ENCODE measurements around the gene LAMA3.

The LAMA3 gene

GRCh38 chr18:23857756-23858155, 168.5 kb downstream of the LAMA3 start:
- H3K4me1 ChIP-seq (ENCODE audit: insufficient read depth, insufficient read length) = no peaks in the 10 kb centered on the region
- H3K9me3 ChIP-seq (ENCODE audit: insufficient read depth, low read length) = no peaks in the 10 kb centered on the region
- TF ChIP-seq ZNF274 (IDR thresholded peaks at IDR 0.05; ENCODE audit: low read depth, low read length) (no peak), SUZ12 (IDR thresholded peaks at IDR 0.05; ENCODE audit: extremely low read depth, insufficient read depth, insufficient read length) (no peak), YY1 (IDR thresholded peaks at IDR 0.05; ENCODE audit: insufficient read depth, insufficient read length) (no peak)
- no peak overlapping the region for H3K4me3 ChIP-seq (ENCODE audit: insufficient read length, low read depth)
- H3K36me3 ChIP-seq (ENCODE audit: insufficient read depth, insufficient read length, low read length) = no peaks in the 10 kb centered on the region
- H3K27me3 ChIP-seq (ENCODE audit: insufficient read depth, insufficient read length) = no peaks in the 10 kb centered on the region
- DNase-seq (ENCODE audit: low read depth, low spot score) = no peak
- H3K9ac ChIP-seq (ENCODE audit: insufficient read length, low read depth) = no peak overlapping the region

GRCh38 chr18:23859466-23860336, 170.4 kb downstream of the LAMA3 start:
- Histone ChIP-seq H3K36me3 (ENCODE audit: insufficient read depth, insufficient read length, low read length) (no peaks in the 10 kb centered on the region), H3K9ac (ENCODE audit: insufficient read length, low read depth) (no peak overlapping the region), H3K4me3 (ENCODE audit: insufficient read length, low read depth) (no peak overlapping the region), H3K27me3 (ENCODE audit: insufficient read depth, insufficient read length) (no peaks in the 10 kb centered on the region), H3K9me3 (ENCODE audit: insufficient read depth, low read length) (no peaks in the 10 kb centered on the region), H3K4me1 (ENCODE audit: insufficient read depth, insufficient read length) (no peaks in the 10 kb centered on the region)
- no peak for DNase-seq (ENCODE audit: low read depth, low spot score)
- no peak for TF ChIP-seq SUZ12 (IDR thresholded peaks at IDR 0.05; ENCODE audit: extremely low read depth, insufficient read depth, insufficient read length)
- no peak for TF ChIP-seq ZNF274 (IDR thresholded peaks at IDR 0.05; ENCODE audit: low read depth, low read length)
- TF ChIP-seq YY1 (IDR thresholded peaks at IDR 0.05; ENCODE audit: insufficient read depth, insufficient read length) = no peak

GRCh38 chr18:23861326-23861725, 172.1 kb downstream of the LAMA3 start:
- TF ChIP-seq ZNF274 (IDR thresholded peaks at IDR 0.05; ENCODE audit: low read depth, low read length) = no peak
- no peak for TF ChIP-seq YY1 (IDR thresholded peaks at IDR 0.05; ENCODE audit: insufficient read depth, insufficient read length)
- no peaks in the 10 kb centered on the region for H3K27me3 ChIP-seq (ENCODE audit: insufficient read depth, insufficient read length)
- no peak overlapping the region for H3K4me3 ChIP-seq (ENCODE audit: insufficient read length, low read depth)
- no peaks in the 10 kb centered on the region for H3K36me3 ChIP-seq (ENCODE audit: insufficient read depth, insufficient read length, low read length)
- H3K4me1 ChIP-seq (ENCODE audit: insufficient read depth, insufficient read length) = no peaks in the 10 kb centered on the region
- DNase-seq (ENCODE audit: low read depth, low spot score) = no peak
- no peak overlapping the region for H3K9ac ChIP-seq (ENCODE audit: insufficient read length, low read depth)
- H3K9me3 ChIP-seq (ENCODE audit: insufficient read depth, low read length) = no peaks in the 10 kb centered on the region

GRCh38 chr18:23861805-23862470, 172.7 kb downstream of the LAMA3 start:
- Histone ChIP-seq H3K36me3 (ENCODE audit: insufficient read depth, insufficient read length, low read length) (no peaks in the 10 kb centered on the region), H3K4me3 (ENCODE audit: insufficient read length, low read depth) (no peak overlapping the region), H3K27me3 (ENCODE audit: insufficient read depth, insufficient read length) (no peaks in the 10 kb centered on the region), H3K4me1 (ENCODE audit: insufficient read depth, insufficient read length) (no peaks in the 10 kb centered on the region), H3K9me3 (ENCODE audit: insufficient read depth, low read length) (no peaks in the 10 kb centered on the region), H3K9ac (ENCODE audit: insufficient read length, low read depth) (no peak overlapping the region)
- TF ChIP-seq ZNF274 (IDR thresholded peaks at IDR 0.05; ENCODE audit: low read depth, low read length) = no peak
- TF ChIP-seq SUZ12 (IDR thresholded peaks at IDR 0.05; ENCODE audit: extremely low read depth, insufficient read depth, insufficient read length) = no peak
- TF ChIP-seq YY1 (IDR thresholded peaks at IDR 0.05; ENCODE audit: insufficient read depth, insufficient read length) = no peak
- no peak for DNase-seq (ENCODE audit: low read depth, low spot score)

- Histone ChIP-seq H3K36me3 (ENCODE audit: insufficient read depth, insufficient read length, low read length) (no peaks in the 10 kb centered on the region), H3K9me3 (ENCODE audit: insufficient read depth, low read length) (no peaks in the 10 kb centered on the region), H3K27me3 (ENCODE audit: insufficient read depth, insufficient read length) (no peaks in the 10 kb centered on the region), H3K4me1 (ENCODE audit: insufficient read depth, insufficient read length) (no peaks in the 10 kb centered on the region), H3K9ac (ENCODE audit: insufficient read length, low read depth) (no peak overlapping the region), H3K4me3 (ENCODE audit: insufficient read length, low read depth) (no peak overlapping the region)
- no peak for DNase-seq (ENCODE audit: low read depth, low spot score)
- TF ChIP-seq YY1 (IDR thresholded peaks at IDR 0.05; ENCODE audit: insufficient read depth, insufficient read length) (no peak), SUZ12 (IDR thresholded peaks at IDR 0.05; ENCODE audit: extremely low read depth, insufficient read depth, insufficient read length) (no peak), ZNF274 (IDR thresholded peaks at IDR 0.05; ENCODE audit: low read depth, low read length) (no peak)
Observed at GRCh38 chr18:23864624-23865023, 175.4 kb downstream of the LAMA3 start.

GRCh38 chr18:23867006-23867405, 177.8 kb downstream of the LAMA3 start:
- H3K36me3 ChIP-seq (ENCODE audit: insufficient read depth, insufficient read length, low read length) = no peaks in the 10 kb centered on the region
- no peak for DNase-seq (ENCODE audit: low read depth, low spot score)
- H3K9ac ChIP-seq (ENCODE audit: insufficient read length, low read depth) = no peak overlapping the region
- H3K27me3 ChIP-seq (ENCODE audit: insufficient read depth, insufficient read length) = no peaks in the 10 kb centered on the region
- no peaks in the 10 kb centered on the region for H3K4me1 ChIP-seq (ENCODE audit: insufficient read depth, insufficient read length)
- TF ChIP-seq SUZ12 (IDR thresholded peaks at IDR 0.05; ENCODE audit: extremely low read depth, insufficient read depth, insufficient read length) = no peak
- TF ChIP-seq YY1 (IDR thresholded peaks at IDR 0.05; ENCODE audit: insufficient read depth, insufficient read length) = no peak
- no peak for TF ChIP-seq ZNF274 (IDR thresholded peaks at IDR 0.05; ENCODE audit: low read depth, low read length)
- no peak overlapping the region for H3K4me3 ChIP-seq (ENCODE audit: insufficient read length, low read depth)
- no peaks in the 10 kb centered on the region for H3K9me3 ChIP-seq (ENCODE audit: insufficient read depth, low read length)

GRCh38 chr18:23868136-23868785, 179.0 kb downstream of the LAMA3 start:
- Histone ChIP-seq H3K4me1 (ENCODE audit: insufficient read depth, insufficient read length) (peaks cover 3% of the 10 kb centered on the region), H3K36me3 (ENCODE audit: insufficient read depth, insufficient read length, low read length) (no peaks in the 10 kb centered on the region), H3K4me3 (ENCODE audit: insufficient read length, low read depth) (no peak overlapping the region), H3K27me3 (ENCODE audit: insufficient read depth, insufficient read length) (no peaks in the 10 kb centered on the region), H3K9ac (ENCODE audit: insufficient read length, low read depth) (no peak overlapping the region), H3K9me3 (ENCODE audit: insufficient read depth, low read length) (no peaks in the 10 kb centered on the region)
- DNase-seq (ENCODE audit: low read depth, low spot score) = no peak
- TF ChIP-seq YY1 (IDR thresholded peaks at IDR 0.05; ENCODE audit: insufficient read depth, insufficient read length) (no peak), ZNF274 (IDR thresholded peaks at IDR 0.05; ENCODE audit: low read depth, low read length) (no peak), SUZ12 (IDR thresholded peaks at IDR 0.05; ENCODE audit: extremely low read depth, insufficient read depth, insufficient read length) (no peak)
